ENCODE results near the gene RTCB. TPM values are rescaled to one million over a fixed set of nuclear protein-coding genes. Genes with fewer than 3 reads are reported as not detected.

RTCB gene
- total RNA-seq, 1 experiment from 2014 or later, result 101 TPM

- H3K14ac ChIP-seq (ENCODE audit: insufficient read depth, low read length), result no peak overlapping the region; the same call in 1 of the 2 replicates
- peaks cover 0 to 3% of the 10 kb centered on the region in 2 experiments; a peak in 4 of 5 replicates for H3K9me3 Mint-ChIP-seq
- H4K91ac ChIP-seq (ENCODE audit: insufficient read length, low read depth, low read length), result no peak overlapping the region
- no peak for TF ChIP-seq CTCF (conservative IDR thresholded peaks at IDR 0.05)
- WGBS (ENCODE audit: extremely low coverage, insufficient read length, low lambda C conversion rate), result no CpG with 5 or more reads among the region's 28 CpGs
- H3K23me2 ChIP-seq (ENCODE audit: insufficient read length, low read depth, low read length, poor library complexity, severe bottlenecking), result no peaks in the 10 kb centered on the region
- no peak overlapping the region for H2AFZ ChIP-seq (ENCODE audit: low read length)
- no peaks in the 10 kb centered on the region; the same call in 1 of the 2 replicates for H3K4me1 ChIP-seq (ENCODE audit: insufficient read depth, low read length)
- H3K27ac Mint-ChIP-seq, result no peak overlapping the region
- H3K27ac ChIP-seq (ENCODE audit: insufficient read length, low read depth, low read length), result no peak overlapping the region
- no peak overlapping the region for H3K4me2 ChIP-seq (ENCODE audit: insufficient read depth, insufficient read length, low read length)
- H3K27me3 ChIP-seq (ENCODE audit: insufficient read depth, low read length), result no peaks in the 10 kb centered on the region
- no peak overlapping the region for H4K8ac ChIP-seq (replicated peaks; ENCODE audit: insufficient read length, low read depth, low read length)
- H3K79me1 ChIP-seq (ENCODE audit: insufficient read depth, low read depth, low read length, poor library complexity, severe bottlenecking), result no peaks in the 10 kb centered on the region
- no peak for DNase-seq
- no peak overlapping the region for H3K23ac ChIP-seq (ENCODE audit: insufficient read length, low read depth, low read length)
- no peak overlapping the region for H2BK20ac ChIP-seq (ENCODE audit: low read depth, low read length, poor library complexity, severe bottlenecking)
- no peaks in the 10 kb centered on the region for H3K9me3 ChIP-seq (ENCODE audit: control insufficient read depth, low read depth, low read length)
- H3K9ac ChIP-seq (ENCODE audit: extremely low read depth, insufficient read length, low read length), result no peak overlapping the region
- no peak overlapping the region for H3T11ph ChIP-seq (ENCODE audit: low read length)
- H2BK12ac ChIP-seq (ENCODE audit: insufficient read length, low read depth, low read length), result no peak overlapping the region
- H4K5ac ChIP-seq (ENCODE audit: insufficient read length, low read depth, low read length), result no peak overlapping the region
- no peak overlapping the region for H2BK120ac ChIP-seq (ENCODE audit: low read depth, low read length, poor library complexity, severe bottlenecking)
- no peak overlapping the region for H3K56ac ChIP-seq (ENCODE audit: insufficient read length, low read depth, low read length)
- H3K36me3 Mint-ChIP-seq (ENCODE audit: insufficient read depth in 1 of 3, low read depth in 3 of 3), result peaks cover 0 to 3% (median 0%) of the 10 kb centered on the region in 3 experiments; a peak in 2 of 7 replicates
- peaks cover 10% of the 10 kb centered on the region in 2 experiments for H3K4me1 Mint-ChIP-seq
- H4K20me1 ChIP-seq (ENCODE audit: control insufficient read depth, insufficient read depth, insufficient read length), result no peaks in the 10 kb centered on the region
- no peak overlapping the region for H2AK5ac ChIP-seq (ENCODE audit: insufficient read length, low read length)
- no peak overlapping the region for H3K18ac ChIP-seq (ENCODE audit: insufficient read length, low read depth, low read length)
- no peak overlapping the region for H3K4me3 Mint-ChIP-seq
- no peak overlapping the region for H2BK5ac ChIP-seq (ENCODE audit: insufficient read length, low read length)
- no peaks in the 10 kb centered on the region for H3K79me2 ChIP-seq (ENCODE audit: insufficient read depth, low read length)
- no peak overlapping the region for H2BK15ac ChIP-seq (ENCODE audit: low read depth, low read length)
- no peak overlapping the region for H3K4ac ChIP-seq (ENCODE audit: low read depth, low read length)
- peaks cover 23% of the 10 kb centered on the region for H3K27me3 Mint-ChIP-seq (ENCODE audit: low read depth)
These were observed 58.8 kb downstream of the RTCB start for GRCh38 chr22:32353292-32353691.

Data from H9 (cell line).